Measurements from ENCODE around the gene POLR1A.
A peak's percentile ranks its signal among the peaks of the same experiment; 100 is the strongest.

The POLR1A gene

GRCh38 chr2:86105252-86105968 lies at the start of gene POLR1A:
POLR1A (minus strand) TSS chr2:86105886; CDS start chr2:86105776, 110 bp downstream.
- peak; percentile 70 to 77 (median 72) for DNase-seq (ENCODE audit: low read depth in 2 of 3, low spot score in 1 of 3)

DNA sequence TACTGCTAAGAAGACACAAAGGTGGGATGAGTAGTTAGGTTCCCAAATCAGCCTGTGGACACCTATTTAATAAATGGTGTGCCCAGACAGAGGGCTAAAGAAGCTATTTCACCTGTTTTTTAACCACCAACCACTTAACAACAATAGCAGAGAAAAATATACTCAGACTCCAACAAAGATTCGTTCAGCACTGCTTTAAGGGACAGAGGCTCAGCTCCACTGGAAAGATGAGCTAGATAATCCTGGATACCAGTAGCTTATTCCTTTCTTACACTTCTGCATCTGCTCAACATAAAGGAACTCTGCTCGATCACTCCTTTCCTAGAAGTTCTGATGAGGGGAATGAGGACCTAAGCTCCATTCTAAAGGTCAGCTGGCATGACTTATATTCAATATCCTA lies 44.8 kb upstream of the POLR1A start:
- no peak for DNase-seq (ENCODE audit: low read depth in 2 of 3, low spot score in 1 of 3)

GRCh38 chr2:86147793-86148192 lies 42.1 kb upstream of the POLR1A start:
- DNase-seq (ENCODE audit: low read depth in 2 of 3, low spot score in 1 of 3): no peak

GRCh38 chr2:86143926-86144685 lies 38.4 kb upstream of the POLR1A start:
- DNase-seq (ENCODE audit: low read depth in 2 of 3, low spot score in 1 of 3): no peak

GRCh38 chr2:86143307-86143706 lies 37.6 kb upstream of the POLR1A start:
- no peak for DNase-seq (ENCODE audit: low read depth in 2 of 3, low spot score in 1 of 3)

DNA sequence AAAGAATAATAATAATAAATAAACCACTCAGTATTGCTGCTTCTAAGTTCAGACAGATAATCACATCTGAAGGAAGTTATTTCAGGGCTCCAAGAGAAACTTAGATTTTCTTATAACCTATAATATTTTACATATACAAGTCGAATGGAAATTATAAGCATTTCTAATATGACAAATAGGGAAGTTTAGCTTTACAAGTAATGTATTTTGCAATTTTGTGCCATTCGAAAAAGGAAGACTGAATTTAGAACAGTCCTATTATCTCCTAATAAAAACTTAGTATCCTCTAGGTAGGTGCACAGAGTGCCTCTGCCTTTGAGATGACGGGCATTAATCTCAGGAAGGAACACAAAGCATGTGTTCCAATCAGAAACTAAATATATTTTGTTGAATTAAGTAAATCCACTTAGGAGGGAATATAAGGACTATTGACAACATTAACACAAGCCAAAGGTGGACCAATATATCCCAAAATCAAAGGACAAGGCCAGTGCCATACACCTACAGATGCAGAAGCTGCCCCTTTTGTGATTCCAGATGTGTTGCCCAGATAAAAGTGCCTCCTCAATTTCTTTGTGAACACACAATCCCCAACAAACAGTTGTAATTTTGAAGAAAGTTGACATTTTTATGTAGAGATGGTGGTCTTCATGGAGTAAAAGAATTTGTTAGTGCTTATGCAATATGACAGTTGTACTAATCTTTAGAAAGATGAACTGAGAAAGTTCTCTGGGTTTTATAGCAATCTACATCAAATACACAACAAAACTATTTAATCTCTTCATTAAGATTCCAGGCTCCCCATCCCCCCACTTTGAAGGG lies 37.0 kb upstream of the POLR1A start:
- no peak for DNase-seq (ENCODE audit: low read depth in 2 of 3, low spot score in 1 of 3)

- no peak for DNase-seq (ENCODE audit: low read depth in 2 of 3, low spot score in 1 of 3)
Observed at GRCh38 chr2:86140969-86141392, 35.3 kb upstream of the POLR1A start.

DNA sequence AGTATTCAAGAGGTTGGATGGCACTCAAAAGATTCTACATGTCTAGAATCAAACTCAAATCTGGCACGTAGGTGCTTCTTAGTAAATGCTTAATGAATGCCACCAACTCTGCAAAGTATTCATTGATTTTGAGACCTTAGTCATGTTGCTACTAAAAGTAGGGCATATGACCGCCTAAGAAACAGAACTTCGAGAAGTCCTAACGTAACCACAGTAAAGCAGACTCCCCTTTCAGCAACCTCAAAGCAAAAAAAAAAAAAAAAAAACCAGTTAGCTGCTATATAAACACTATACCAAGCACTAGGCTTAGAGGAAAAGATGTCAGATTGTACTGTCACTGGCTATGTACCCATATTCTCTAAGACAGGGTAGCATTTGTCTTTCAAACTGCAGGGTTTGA lies 34.3 kb upstream of the POLR1A start:
- no peak for DNase-seq (ENCODE audit: low read depth in 2 of 3, low spot score in 1 of 3)

GRCh38 chr2:86138736-86139625 lies 33.3 kb upstream of the POLR1A start:
- DNase-seq (ENCODE audit: low read depth in 2 of 3, low spot score in 1 of 3): no peak

GRCh38 chr2:86136141-86136540 lies 30.5 kb upstream of the POLR1A start:
- no peak for DNase-seq (ENCODE audit: low read depth in 2 of 3, low spot score in 1 of 3)

GRCh38 chr2:86135653-86136052 lies 30.0 kb upstream of the POLR1A start:
- no peak for DNase-seq (ENCODE audit: low read depth in 2 of 3, low spot score in 1 of 3)

GRCh38 chr2:86134709-86135108 lies 29.0 kb upstream of the POLR1A start:
- no peak for DNase-seq (ENCODE audit: low read depth in 2 of 3, low spot score in 1 of 3)

- DNase-seq (ENCODE audit: low read depth in 2 of 3, low spot score in 1 of 3): no peak
Observed at GRCh38 chr2:86124683-86125082, 19.0 kb upstream of the POLR1A start.

GRCh38 chr2:86123328-86123925 lies 17.7 kb upstream of the POLR1A start:
- DNase-seq (ENCODE audit: low read depth in 2 of 3, low spot score in 1 of 3): no peak

GRCh38 chr2:86118130-86118529 lies 12.4 kb upstream of the POLR1A start:
- no peak for DNase-seq (ENCODE audit: low read depth in 2 of 3, low spot score in 1 of 3)

DNA sequence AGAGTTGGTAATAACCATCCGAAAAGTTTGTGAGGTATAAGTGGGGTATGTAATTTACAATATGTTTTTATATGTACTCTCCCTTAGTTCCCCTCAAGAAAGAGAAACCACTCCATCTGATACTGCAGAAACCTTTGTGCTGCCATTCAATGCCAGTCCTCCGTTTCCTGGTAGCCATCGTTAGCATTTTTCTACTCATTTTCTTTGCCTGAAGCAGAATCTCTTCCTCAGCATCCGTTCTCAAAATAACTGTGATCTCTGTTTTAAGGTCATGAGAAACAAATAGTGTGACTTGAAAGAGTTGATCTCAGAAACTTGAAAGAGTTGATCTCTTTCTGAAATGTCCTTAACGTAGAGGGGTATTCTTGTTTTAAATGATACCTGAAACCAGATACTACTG lies 1.3 kb upstream of the POLR1A start:
- DNase-seq (ENCODE audit: low read depth in 2 of 3, low spot score in 1 of 3): no peak

DNA sequence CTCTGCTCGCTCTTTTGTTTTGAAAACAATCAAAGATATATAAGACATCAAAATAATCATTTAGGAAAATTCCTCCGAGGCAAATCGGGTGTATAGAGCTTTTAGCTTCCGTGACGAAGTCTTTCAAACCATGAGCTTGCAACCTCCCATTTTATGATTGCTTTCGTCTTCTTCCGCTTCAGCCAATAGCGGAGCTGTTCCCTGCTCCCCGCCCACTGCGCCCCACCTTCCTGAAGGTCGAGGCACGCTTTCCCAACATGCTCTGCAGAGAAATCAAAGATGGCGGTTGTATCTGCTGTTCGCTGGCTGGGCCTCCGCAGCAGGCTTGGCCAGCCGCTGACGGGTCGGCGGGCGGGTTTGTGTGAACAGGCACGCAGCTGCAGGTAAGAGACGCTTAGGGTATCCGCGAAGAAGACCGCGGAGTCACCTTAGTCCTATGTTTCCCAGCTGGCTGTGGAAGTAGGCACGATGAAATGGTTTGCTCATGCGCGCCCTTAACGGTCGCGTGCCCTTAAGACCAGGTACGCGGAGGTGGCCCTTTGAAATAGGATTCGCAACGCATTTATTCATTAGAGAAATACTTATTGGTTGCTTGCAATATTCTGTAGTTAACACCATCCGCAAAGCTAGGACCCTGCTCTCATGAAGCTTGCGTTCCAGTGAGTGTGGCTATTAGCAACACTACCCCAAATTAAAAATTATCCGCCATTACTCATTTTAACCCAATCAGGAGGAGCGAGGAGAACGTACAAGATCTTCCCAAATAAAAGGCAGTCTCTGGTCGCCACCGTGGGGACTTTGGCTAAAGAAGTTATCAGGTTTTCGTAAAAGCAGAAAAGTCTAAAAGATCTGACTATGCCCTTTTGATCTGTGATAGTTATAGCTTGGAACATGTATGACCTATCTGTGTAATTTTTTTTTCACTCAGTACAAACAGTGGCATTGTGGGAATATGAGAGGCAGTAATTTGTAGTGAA lies 571 bp upstream of the POLR1A start, which contains the start of gene PTCD3:
TSS of gene PTCD3 (plus strand) at position 267 of the 977 bp plus-strand sequence. CDS start at position 280, 13 bp downstream.
- peak; percentile 87 to 93 (median 92) for DNase-seq (ENCODE audit: low read depth in 2 of 3, low spot score in 1 of 3)

DNA sequence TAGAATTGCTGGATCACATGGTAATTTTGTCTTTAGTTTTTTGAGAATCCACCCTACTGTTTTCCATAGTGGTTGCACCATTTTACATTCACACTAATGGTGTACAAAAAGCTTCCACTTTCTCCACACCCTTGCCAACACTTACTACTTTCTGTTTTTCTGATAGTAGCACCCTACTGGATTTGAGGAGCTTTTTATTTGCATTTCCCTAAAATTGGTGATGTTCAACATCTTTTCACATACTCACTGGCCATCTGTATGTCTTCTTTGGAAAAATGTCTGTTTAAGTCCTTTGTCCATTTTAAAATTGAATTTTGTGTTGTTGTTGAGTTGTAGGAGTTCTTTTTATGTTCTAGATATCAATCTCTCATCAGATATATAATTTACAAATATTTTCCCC lies 3.5 kb downstream of the POLR1A start:
- DNase-seq (ENCODE audit: low read depth in 2 of 3, low spot score in 1 of 3): no peak

DNA sequence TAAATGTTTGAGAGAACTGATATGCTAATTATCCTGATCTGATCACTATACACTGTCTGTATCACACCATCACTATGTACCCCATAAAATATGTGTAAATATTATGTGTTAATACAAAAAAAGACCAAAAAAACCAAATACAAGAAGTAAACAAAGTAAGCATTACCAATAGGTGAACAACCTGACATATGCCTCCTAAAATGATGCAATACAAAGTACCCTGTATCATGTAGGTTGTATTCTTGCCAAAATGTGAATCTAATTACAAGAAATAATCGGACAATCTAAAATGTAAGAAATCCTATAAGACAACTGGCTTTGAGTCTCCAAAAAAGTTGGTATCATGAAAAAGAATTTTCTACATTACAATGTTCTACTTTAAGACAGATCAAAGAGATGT lies 7.8 kb downstream of the POLR1A start:
- DNase-seq (ENCODE audit: low read depth in 2 of 3, low spot score in 1 of 3): no peak
